ENCODE results near the gene RBP5. TPM values are rescaled to one million over a fixed set of nuclear protein-coding genes. Genes with fewer than 3 reads are reported as not detected.

Gene RBP5
- total RNA-seq, 4 donors from 2014 or later, result 2.8 to 4.5 TPM; not detected in 2

DNA sequence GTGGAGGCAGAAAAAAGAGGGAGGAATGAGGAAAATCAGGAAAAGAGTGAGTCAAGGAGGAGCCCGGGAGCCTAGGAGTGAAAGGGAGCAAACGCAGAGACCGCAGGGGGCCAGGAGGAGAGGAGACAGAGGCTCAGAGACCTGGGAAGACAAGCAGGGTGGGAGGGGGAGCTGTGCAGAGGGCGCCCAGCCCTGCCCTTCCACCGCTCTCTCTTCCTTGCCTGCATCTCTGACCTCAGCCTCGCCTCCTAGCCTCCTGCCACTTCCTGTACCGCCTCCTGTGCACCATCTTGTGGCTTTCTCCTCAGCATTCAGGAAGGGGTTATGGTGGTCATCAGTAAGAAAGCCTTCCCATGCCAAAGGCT, 2.8 kb upstream of the RBP5 start:
- peaks cover 14 to 17% of the 10 kb centered on the region in 2 donors for H3K4me1 ChIP-seq
- no peaks in the 10 kb centered on the region for H3K27me3 ChIP-seq
- H3K36me3 ChIP-seq, result peaks cover 6 to 12% of the 10 kb centered on the region in 2 donors
- WGBS, 2 donors, result 51 to 53% methylated on average over 7 of the region's 7 CpGs
- no peak for DNase-seq
- H3K9me3 ChIP-seq, result no peaks in the 10 kb centered on the region
- TF ChIP-seq, protein P1, sequence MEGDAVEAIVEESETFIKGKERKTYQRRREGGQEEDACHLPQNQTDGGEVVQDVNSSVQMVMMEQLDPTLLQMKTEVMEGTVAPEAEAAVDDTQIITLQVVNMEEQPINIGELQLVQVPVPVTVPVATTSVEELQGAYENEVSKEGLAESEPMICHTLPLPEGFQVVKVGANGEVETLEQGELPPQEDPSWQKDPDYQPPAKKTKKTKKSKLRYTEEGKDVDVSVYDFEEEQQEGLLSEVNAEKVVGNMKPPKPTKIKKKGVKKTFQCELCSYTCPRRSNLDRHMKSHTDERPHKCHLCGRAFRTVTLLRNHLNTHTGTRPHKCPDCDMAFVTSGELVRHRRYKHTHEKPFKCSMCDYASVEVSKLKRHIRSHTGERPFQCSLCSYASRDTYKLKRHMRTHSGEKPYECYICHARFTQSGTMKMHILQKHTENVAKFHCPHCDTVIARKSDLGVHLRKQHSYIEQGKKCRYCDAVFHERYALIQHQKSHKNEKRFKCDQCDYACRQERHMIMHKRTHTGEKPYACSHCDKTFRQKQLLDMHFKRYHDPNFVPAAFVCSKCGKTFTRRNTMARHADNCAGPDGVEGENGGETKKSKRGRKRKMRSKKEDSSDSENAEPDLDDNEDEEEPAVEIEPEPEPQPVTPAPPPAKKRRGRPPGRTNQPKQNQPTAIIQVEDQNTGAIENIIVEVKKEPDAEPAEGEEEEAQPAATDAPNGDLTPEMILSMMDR (IDR thresholded peaks at IDR 0.05), result no peak
- no peak for TF ChIP-seq POLR2A (IDR thresholded peaks at IDR 0.05)
- H3K27ac ChIP-seq, result no peak overlapping the region
- no peak overlapping the region for H3K4me3 ChIP-seq (replicated peaks in 1 of 3)
- intact Hi-C loops (cut with DNase I), result no loop called here

DNA sequence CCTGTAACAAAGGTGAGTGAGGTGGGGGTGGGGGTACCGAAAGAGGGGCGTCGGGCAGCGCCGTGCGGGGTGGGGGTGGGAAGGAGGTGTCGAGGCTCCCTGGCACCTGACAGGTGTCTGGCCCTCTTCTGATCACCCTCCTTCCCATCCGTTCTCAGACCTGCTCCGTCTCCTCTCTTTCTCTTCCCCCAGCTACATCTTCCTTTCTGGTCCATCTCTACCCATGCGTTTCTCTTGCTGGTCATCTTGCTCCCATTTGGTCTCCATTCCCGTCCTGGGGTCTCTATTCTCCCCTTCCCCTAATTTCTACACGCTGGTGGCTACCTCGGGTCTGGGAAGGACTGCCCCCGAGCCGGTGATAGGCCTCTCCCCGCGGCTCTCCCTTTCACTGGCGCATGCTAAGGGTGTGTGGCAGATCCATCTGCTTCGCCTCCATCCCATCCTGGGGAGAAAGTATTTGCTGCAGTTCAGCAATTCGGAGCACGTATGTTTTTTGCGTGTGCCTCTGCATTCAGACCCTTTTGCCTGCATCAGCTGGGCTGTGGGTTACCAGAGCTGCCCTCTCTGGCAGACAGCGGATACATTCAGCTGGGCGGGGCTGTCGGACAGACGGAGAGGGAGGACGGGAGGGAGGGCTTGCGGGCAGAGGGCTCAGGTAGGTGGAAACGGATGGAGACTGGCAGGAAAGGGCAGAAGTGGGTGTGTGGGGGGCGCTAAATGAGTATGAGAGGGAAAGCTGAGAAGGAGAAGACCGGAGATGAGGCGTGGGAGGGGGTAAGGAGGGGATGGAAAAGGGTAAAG, 2.2 kb upstream of the RBP5 start:
- TF ChIP-seq POLR2A (IDR thresholded peaks at IDR 0.05), result peak in 1 of 2 donors; percentile 13
- TF ChIP-seq, protein P1 (IDR thresholded peaks at IDR 0.05), result no peak
- peak overlapping the region; percentile 50 to 86 (median 69) for H3K27ac ChIP-seq
- WGBS, 2 donors, result 2 to 3% methylated on average over 31 to 32 of the region's 32 CpGs
- peaks cover under 1 to 11% of the 10 kb centered on the region in 2 donors for H3K36me3 ChIP-seq
- no peaks in the 10 kb centered on the region for H3K9me3 ChIP-seq
- no peaks in the 10 kb centered on the region for H3K27me3 ChIP-seq
- H3K4me3 ChIP-seq (replicated peaks in 1 of 3), result peak overlapping the region; percentile 29 to 68 (median 67)
- peaks cover 14 to 17% of the 10 kb centered on the region in 2 donors for H3K4me1 ChIP-seq
- peak; percentile 71 to 73 for DNase-seq
- intact Hi-C loops (cut with DNase I), result no loop called here

DNA sequence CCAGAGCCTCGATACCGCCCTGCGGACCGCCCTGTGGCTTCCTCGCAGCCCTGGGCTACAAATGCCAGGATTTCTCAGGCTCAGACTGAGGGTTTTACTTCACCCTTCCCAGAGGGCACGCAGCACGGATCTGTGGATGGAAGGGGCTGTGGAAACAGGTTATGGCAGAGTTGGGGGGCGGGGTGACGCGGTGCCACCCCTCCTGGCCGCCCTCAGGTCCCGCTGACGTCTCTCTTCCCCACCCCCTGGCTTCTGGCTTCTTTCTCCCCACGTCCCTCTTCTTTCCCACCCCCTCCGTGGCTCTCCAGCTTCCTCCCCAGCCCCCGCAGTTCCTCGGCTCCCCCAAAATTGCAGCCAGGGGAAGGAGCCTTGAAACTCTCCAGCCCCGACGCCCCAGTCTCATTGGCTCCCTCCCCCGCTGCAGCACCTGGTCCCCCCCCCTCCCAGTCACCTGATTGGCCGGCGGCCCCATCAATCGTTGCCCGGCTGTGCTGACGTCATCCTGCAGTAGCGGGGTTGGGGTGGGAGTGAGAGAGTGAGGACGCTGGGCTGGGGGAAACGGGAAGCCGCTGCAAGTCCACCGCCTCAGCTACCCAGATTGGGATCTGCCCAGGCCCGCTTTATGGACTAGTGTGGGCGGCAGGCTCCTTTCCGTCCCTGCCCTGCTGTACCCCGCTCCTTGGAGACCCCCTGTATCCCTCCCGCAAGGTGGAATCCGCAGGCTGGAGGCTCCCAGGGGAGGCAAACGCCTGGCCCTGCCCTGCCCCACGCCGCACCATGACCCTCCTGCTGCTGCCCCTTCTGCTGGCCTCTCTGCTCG, 1.4 kb upstream of the RBP5 start, which contains the start of gene CLSTN3:
Gene CLSTN3 (plus strand): TSS at position 500 of the 820 bp plus-strand sequence. CDS start 278 bp downstream, at position 778.
- Histone ChIP-seq H3K36me3 (peaks cover 0 to 7% of the 10 kb centered on the region in 2 donors), H3K4me1 (peaks cover 14 to 17% of the 10 kb centered on the region in 2 donors), H3K27ac (peak within 1 kb of the TSS; percentile 50 to 86 (median 69)), H3K27me3 (no peaks in the 10 kb centered on the region), H3K4me3 (replicated peaks in 1 of 3) (peak within 1 kb of the TSS; percentile 29 to 68 (median 67)), H3K9me3 (no peaks in the 10 kb centered on the region)
- TF ChIP-seq, protein P1 (IDR thresholded peaks at IDR 0.05), result no peak
- TF ChIP-seq POLR2A (IDR thresholded peaks at IDR 0.05), result peak in 1 of 2 donors; percentile 79
- intact Hi-C loops (cut with DNase I), result no loop called here
- WGBS, 2 donors, result 0% methylated on average over 23 to 36 of the region's 40 CpGs
- DNase-seq, result peak; percentile 82 to 85

DNA sequence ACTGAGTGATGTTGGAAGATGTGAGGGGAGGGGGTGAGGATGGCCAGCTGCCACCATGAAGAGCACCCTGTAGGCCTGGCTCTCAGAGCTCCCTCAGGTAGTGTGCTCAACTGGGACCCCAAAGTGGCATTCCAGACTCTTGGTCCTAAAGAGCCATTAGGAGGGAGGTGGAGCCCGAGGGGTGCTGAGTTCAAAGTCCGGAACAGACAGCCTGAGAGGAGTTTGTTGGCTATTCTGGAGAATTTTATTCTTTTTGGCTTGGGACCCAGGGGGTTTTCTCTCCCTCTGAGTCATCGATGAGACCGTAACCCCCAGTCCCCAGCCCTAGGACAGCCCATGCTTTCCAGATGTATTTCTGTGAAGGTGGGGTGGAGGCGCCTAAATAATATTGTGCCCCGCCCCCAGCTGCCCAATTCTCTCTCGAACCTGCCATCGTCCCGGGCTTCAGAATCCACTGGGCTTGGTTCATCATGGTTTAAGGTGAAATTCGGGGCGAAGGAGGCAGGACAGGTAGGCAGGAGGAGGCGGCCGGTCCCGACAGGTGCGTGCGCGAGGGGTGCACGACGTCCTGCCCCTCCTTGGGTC, 690 bp upstream of the RBP5 start:
- Histone ChIP-seq H3K9me3 (no peaks in the 10 kb centered on the region), H3K4me3 (replicated peaks in 1 of 3) (peak overlapping the region; percentile 29 to 68 (median 67)), H3K27me3 (no peaks in the 10 kb centered on the region), H3K4me1 (peaks cover 14 to 17% of the 10 kb centered on the region in 2 donors), H3K27ac (peak overlapping the region; percentile 50 to 86 (median 69)), H3K36me3 (peaks cover 0 to 7% of the 10 kb centered on the region in 2 donors)
- DNase-seq, result no peak
- intact Hi-C loops (cut with DNase I), result no loop called here
- WGBS, 2 donors, result 2 to 16% methylated on average over 9 to 19 of the region's 19 CpGs
- TF ChIP-seq POLR2A (IDR thresholded peaks at IDR 0.05), result no peak
- TF ChIP-seq, protein P1 (IDR thresholded peaks at IDR 0.05), result no peak

Data from thyroid gland (tissue), 4 donors.